Esophagus muscularis mucosa (tissue), 4 donors: ENCODE measurements around the gene CFAP57.
A peak's percentile ranks its signal among the peaks of the same experiment; 100 is the strongest.

ENCODE experiments used
- EP300 ChIP-seq: sonication (generic); formaldehyde crosslinking; IDR thresholded peaks from one replicate; pipeline ENCODE4 v1.6.1; 2017; ENCODE audit warnings: antibody characterized with exemption
- POLR2A ChIP-seq: fragments of 450-650 bp; IDR thresholded peaks from one replicate; pipeline ENCODE4 v1.6.1; 2017; ENCODE audit warnings: antibody characterized with exemption, moderate library complexity, mild to moderate bottlenecking, low read depth
- POLR2AphosphoS5 ChIP-seq, 2 donors: sonication (generic); formaldehyde crosslinking; IDR thresholded peaks; one replicate each; pipeline ENCODE4 v1.6.1; 2017; ENCODE audit warnings: antibody characterized with exemption in 2 of 2
- TF ChIP-seq, protein P1 (sequence below), 3 experiments: fragments of 200-600 bp in 2 of 3; fragments of 450-650 bp in 1 of 3; sonication (generic) in 2 of 3; IDR thresholded peaks; one replicate each; pipeline ENCODE4 v1.5.1; 2017 to 2019; ENCODE audit warnings: antibody characterized with exemption in 3 of 3, mild to moderate bottlenecking in 2 of 3, moderate library complexity in 1 of 3

DNA sequence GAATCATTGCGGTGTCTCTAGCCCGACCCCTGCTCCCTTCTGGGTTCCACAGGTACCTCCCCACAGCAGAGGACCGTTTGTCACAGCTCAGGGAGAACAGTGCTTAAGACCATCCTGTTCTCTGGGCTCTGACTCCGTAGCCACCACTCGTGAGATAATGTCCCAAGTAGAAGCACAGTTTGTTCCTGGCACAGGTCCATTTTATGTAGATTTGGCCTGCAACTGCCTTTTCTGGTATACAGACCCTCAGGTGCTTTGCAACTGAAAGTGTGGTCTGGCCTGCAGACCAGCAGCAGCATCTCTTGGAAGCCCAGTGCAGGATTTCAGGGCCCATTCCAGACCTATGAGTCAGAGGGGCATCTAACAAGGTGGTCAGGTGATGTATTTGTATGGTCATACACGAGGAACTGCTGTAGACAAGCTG, 69.3 kb downstream of the CFAP57 start:
- no peak for TF ChIP-seq POLR2A
- TF ChIP-seq, protein P1, sequence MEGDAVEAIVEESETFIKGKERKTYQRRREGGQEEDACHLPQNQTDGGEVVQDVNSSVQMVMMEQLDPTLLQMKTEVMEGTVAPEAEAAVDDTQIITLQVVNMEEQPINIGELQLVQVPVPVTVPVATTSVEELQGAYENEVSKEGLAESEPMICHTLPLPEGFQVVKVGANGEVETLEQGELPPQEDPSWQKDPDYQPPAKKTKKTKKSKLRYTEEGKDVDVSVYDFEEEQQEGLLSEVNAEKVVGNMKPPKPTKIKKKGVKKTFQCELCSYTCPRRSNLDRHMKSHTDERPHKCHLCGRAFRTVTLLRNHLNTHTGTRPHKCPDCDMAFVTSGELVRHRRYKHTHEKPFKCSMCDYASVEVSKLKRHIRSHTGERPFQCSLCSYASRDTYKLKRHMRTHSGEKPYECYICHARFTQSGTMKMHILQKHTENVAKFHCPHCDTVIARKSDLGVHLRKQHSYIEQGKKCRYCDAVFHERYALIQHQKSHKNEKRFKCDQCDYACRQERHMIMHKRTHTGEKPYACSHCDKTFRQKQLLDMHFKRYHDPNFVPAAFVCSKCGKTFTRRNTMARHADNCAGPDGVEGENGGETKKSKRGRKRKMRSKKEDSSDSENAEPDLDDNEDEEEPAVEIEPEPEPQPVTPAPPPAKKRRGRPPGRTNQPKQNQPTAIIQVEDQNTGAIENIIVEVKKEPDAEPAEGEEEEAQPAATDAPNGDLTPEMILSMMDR (IDR thresholded peaks at IDR 0.05): no peak
- peak in 1 of 2 donors; percentile 28 for TF ChIP-seq POLR2AphosphoS5 (IDR thresholded peaks at IDR 0.05)
- no peak for TF ChIP-seq EP300
